ENCODE measurements around the gene KRT74. TPM values are rescaled to one million over a fixed set of nuclear protein-coding genes. Genes with fewer than 3 reads are reported as not detected.
A peak's percentile ranks its signal among the peaks of the same experiment; 100 is the strongest.

The KRT74 gene
- total and polyA plus RNA-seq, 5 donors = 0.14 to 2.2 (median 0.82) TPM

- H3K4me1 ChIP-seq (ENCODE audit: control insufficient read depth, insufficient read depth, low read length) = no peaks in the 10 kb centered on the region
- H3K9me3 ChIP-seq (ENCODE audit: control insufficient read depth, low read length) = no peaks in the 10 kb centered on the region
- H3K27me3 ChIP-seq (ENCODE audit: control insufficient read depth, insufficient read depth) = no peaks in the 10 kb centered on the region
- no peak overlapping the region for H3K4me3 ChIP-seq (ENCODE audit: low read length)
- 57% methylated on average over 5 of the region's 5 CpGs for WGBS
- intact Hi-C loops (cut with DNase I) = no loop called here
- no peak overlapping the region for H3K27ac ChIP-seq (ENCODE audit: low read length)
- ATAC-seq = peak in 1 of 2 donors; percentile 39
- peak in 2 of 3 donors; percentile 72 to 77 for DNase-seq
These were observed 21.6 kb downstream of the KRT74 start for GRCh38 chr12:52552055-52552454.

GRCh38 chr12:52551216-52551865 lies 22.3 kb downstream of the KRT74 start:
- intact Hi-C loops (cut with DNase I) = no loop called here
- no peak overlapping the region for H3K27ac ChIP-seq (ENCODE audit: low read length)
- no peak overlapping the region for H3K4me3 ChIP-seq (ENCODE audit: low read length)
- H3K9me3 ChIP-seq (ENCODE audit: control insufficient read depth, low read length) = no peaks in the 10 kb centered on the region
- ATAC-seq = peak; percentile 53 to 66
- no peak for DNase-seq
- no peaks in the 10 kb centered on the region for H3K4me1 ChIP-seq (ENCODE audit: control insufficient read depth, insufficient read depth, low read length)
- no peaks in the 10 kb centered on the region for H3K27me3 ChIP-seq (ENCODE audit: control insufficient read depth, insufficient read depth)
- 36% methylated on average over 6 of the region's 6 CpGs for WGBS

DNA sequence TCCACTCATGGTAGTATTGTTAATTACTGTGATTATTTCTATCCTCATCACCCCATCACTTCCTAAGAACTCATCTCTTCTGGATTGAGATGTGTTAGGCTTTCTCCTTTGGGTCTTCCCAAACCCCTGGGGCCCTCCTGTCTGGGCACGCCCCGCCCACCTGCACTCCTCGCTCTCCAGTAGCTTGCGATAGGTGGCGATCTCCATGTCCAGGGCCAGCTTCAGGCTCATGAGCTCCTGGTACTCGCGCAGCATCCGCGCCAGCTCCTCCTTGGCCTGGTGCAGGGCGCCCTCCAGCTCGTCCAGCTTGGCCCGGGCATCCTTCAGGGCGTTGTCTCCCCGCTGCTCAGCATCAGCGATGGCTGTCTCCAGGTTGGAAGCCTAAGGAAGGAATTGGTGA lies 27.5 kb downstream of the KRT74 start:
- no peaks in the 10 kb centered on the region for H3K27me3 ChIP-seq (ENCODE audit: control insufficient read depth, insufficient read depth)
- H3K4me1 ChIP-seq (ENCODE audit: control insufficient read depth, insufficient read depth, low read length) = no peaks in the 10 kb centered on the region
- no peaks in the 10 kb centered on the region for H3K9me3 ChIP-seq (ENCODE audit: control insufficient read depth, low read length)
- intact Hi-C loops (cut with DNase I) = no loop called here
- WGBS = 82% methylated on average over 15 of the region's 15 CpGs
- ATAC-seq (no peak), DNase-seq (no peak)
- no peak overlapping the region for H3K4me3 ChIP-seq (ENCODE audit: low read length)
- H3K27ac ChIP-seq (ENCODE audit: low read length) = no peak overlapping the region

GRCh38 chr12:52543985-52544883 lies 29.4 kb downstream of the KRT74 start:
- Histone ChIP-seq H3K9me3 (ENCODE audit: control insufficient read depth, low read length) (no peaks in the 10 kb centered on the region), H3K27ac (ENCODE audit: low read length) (no peak overlapping the region), H3K4me3 (ENCODE audit: low read length) (no peak overlapping the region), H3K27me3 (ENCODE audit: control insufficient read depth, insufficient read depth) (no peaks in the 10 kb centered on the region), H3K4me1 (ENCODE audit: control insufficient read depth, insufficient read depth, low read length) (no peaks in the 10 kb centered on the region)
- DNase-seq (peak in 2 of 3 donors; percentile 39 to 68), ATAC-seq (peak; percentile 54 to 65)
- intact Hi-C loops (cut with DNase I) = no loop called here
- 73% methylated on average over 17 of the region's 17 CpGs for WGBS

GRCh38 chr12:52542785-52543318 lies 30.8 kb downstream of the KRT74 start:
- no peak for DNase-seq
- Histone ChIP-seq H3K4me1 (ENCODE audit: control insufficient read depth, insufficient read depth, low read length) (no peaks in the 10 kb centered on the region), H3K4me3 (ENCODE audit: low read length) (no peak overlapping the region), H3K9me3 (ENCODE audit: control insufficient read depth, low read length) (no peaks in the 10 kb centered on the region), H3K27me3 (ENCODE audit: control insufficient read depth, insufficient read depth) (no peaks in the 10 kb centered on the region), H3K27ac (ENCODE audit: low read length) (no peak overlapping the region)
- ATAC-seq = no peak
- 49% methylated on average over 7 of the region's 7 CpGs for WGBS
- intact Hi-C loops (cut with DNase I) = no loop called here

DNA sequence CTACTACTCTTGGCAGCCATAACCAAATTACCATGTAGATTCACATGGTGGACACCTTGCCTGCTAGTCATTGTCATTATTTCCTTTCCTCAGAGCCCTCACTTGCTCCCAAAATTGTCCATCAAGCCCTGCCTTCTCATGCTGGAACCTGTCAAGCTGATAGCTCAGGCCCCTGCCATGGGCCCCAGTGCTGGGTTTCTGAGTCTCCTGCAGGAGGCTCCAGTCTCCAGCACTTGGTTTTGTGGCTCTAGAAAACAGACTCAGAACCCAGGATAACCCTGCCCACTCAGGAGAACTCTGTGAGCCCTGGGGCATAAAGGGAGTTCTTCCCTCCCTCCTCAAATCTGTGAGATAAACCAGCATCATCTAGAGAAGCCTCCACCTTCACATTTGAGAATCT lies 31.5 kb downstream of the KRT74 start:
- ATAC-seq = no peak
- Histone ChIP-seq H3K9me3 (ENCODE audit: control insufficient read depth, low read length) (no peaks in the 10 kb centered on the region), H3K27ac (ENCODE audit: low read length) (no peak overlapping the region), H3K27me3 (ENCODE audit: control insufficient read depth, insufficient read depth) (no peaks in the 10 kb centered on the region), H3K4me3 (ENCODE audit: low read length) (no peak overlapping the region), H3K4me1 (ENCODE audit: control insufficient read depth, insufficient read depth, low read length) (no peaks in the 10 kb centered on the region)
- DNase-seq = no peak
- intact Hi-C loops (cut with DNase I) = no loop called here

DNA sequence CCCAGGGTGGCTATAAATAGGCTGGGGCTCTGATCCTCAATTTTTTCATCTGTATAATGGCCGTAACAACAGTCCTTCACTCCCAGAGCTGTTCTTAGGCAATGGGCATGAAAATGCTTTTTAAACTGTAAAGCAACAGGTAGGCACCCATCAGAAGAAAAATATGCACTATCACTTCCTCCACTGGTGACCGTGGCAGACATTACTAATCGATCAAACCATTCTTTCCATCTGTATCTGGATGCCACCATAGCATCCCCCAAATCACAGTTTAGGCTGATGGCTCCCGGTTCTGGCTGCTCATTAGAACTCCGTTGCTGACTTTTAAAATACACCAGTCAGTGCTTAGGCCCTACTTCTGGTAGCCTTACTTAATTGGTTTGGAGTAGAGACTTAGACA lies 31.9 kb downstream of the KRT74 start:
- H3K27ac ChIP-seq (ENCODE audit: low read length) = no peak overlapping the region
- H3K4me3 ChIP-seq (ENCODE audit: low read length) = no peak overlapping the region
- H3K4me1 ChIP-seq (ENCODE audit: control insufficient read depth, insufficient read depth, low read length) = no peaks in the 10 kb centered on the region
- WGBS = 91% methylated on average over 5 of the region's 5 CpGs
- no peak for DNase-seq
- no peaks in the 10 kb centered on the region for H3K9me3 ChIP-seq (ENCODE audit: control insufficient read depth, low read length)
- no peaks in the 10 kb centered on the region for H3K27me3 ChIP-seq (ENCODE audit: control insufficient read depth, insufficient read depth)
- ATAC-seq = no peak
- intact Hi-C loops (cut with DNase I) = no loop called here

DNA sequence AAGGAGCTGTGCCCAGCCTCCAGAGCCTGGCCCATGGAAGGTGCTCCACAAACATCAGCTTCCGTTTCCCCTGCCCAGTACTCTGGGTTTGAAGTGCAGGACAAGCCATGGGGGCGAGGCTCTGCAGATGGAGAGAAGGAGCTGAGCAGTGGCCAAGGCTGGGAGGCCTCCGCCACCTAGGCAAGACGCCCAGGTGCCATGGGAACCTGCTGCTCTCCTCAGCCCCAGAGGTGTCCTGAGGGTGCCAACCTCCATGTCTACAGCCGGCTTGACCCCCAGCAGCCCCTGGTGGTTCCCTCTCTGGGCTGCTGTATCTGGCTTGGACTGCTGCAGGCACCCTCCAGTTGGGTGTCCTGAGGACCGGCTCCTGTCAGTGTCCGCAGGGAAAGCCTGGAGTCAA lies 33.1 kb downstream of the KRT74 start:
- intact Hi-C loops (cut with DNase I) = no loop called here
- H3K4me1 ChIP-seq (ENCODE audit: control insufficient read depth, insufficient read depth, low read length) = no peaks in the 10 kb centered on the region
- WGBS = 92% methylated on average over 7 of the region's 7 CpGs

GRCh38 chr12:52539821-52540173 lies 33.8 kb downstream of the KRT74 start:
- no peak for DNase-seq
- intact Hi-C loops (cut with DNase I) = no loop called here
- Histone ChIP-seq H3K4me1 (ENCODE audit: control insufficient read depth, insufficient read depth, low read length) (no peaks in the 10 kb centered on the region), H3K4me3 (ENCODE audit: low read length) (no peak overlapping the region), H3K27ac (ENCODE audit: low read length) (no peak overlapping the region), H3K27me3 (ENCODE audit: control insufficient read depth, insufficient read depth) (no peaks in the 10 kb centered on the region), H3K9me3 (ENCODE audit: control insufficient read depth, low read length) (no peaks in the 10 kb centered on the region)
- no peak for ATAC-seq
- 91% methylated on average over 3 of the region's 3 CpGs for WGBS

More for the DNA sequence above, 33.1 kb downstream of the KRT74 start:
- DNase-seq (no peak), ATAC-seq (no peak)
- no peak overlapping the region for H3K27ac ChIP-seq (ENCODE audit: low read length)
- no peak overlapping the region for H3K4me3 ChIP-seq (ENCODE audit: low read length)
- H3K9me3 ChIP-seq (ENCODE audit: control insufficient read depth, low read length) = no peaks in the 10 kb centered on the region
- no peaks in the 10 kb centered on the region for H3K27me3 ChIP-seq (ENCODE audit: control insufficient read depth, insufficient read depth)

DNA sequence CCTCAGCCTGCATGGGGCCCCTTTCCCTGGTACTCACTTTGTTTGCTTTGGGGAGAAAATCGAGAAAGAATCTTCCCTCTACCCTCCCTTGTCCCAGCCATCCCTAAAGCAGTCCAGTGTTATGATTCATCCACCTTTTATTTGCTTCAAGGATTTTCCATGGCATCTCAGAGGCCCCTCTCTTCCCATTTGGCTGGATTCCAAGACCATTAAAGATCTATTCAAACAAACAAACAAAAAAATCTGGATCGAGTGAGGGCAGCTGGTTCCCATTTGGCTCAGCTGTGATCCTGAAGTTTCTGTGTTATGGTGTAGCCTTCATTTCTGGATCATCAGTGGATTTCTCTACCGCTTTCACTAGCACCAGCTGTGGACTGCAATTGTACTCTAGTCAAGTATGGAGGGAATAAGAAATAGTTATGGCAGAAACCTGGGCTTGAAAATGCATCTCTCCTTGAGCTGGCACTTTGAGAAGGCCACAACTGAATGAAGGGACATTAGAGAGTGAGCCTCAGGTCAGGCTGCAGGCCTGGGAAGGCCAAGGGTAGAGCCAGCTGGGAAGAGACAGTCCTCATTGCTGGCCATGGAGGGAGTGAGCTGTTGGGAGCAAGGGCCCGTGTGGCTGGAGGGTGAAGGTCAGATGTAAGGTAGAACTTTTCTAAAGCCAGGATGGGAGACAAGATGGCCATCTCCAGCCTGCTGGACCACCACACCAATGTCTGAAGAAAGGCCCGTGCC lies 34.4 kb downstream of the KRT74 start:
- H3K9me3 ChIP-seq (ENCODE audit: control insufficient read depth, low read length) = no peaks in the 10 kb centered on the region
- 62% methylated on average over 5 of the region's 5 CpGs for WGBS
- no peak for ATAC-seq
- H3K27ac ChIP-seq (ENCODE audit: low read length) = no peak overlapping the region
- no peak for DNase-seq
- no peaks in the 10 kb centered on the region for H3K4me1 ChIP-seq (ENCODE audit: control insufficient read depth, insufficient read depth, low read length)
- intact Hi-C loops (cut with DNase I) = no loop called here
- H3K4me3 ChIP-seq (ENCODE audit: low read length) = no peak overlapping the region
- no peaks in the 10 kb centered on the region for H3K27me3 ChIP-seq (ENCODE audit: control insufficient read depth, insufficient read depth)

- intact Hi-C loops (cut with DNase I) = no loop called here
- Histone ChIP-seq H3K27ac (ENCODE audit: low read length) (no peak overlapping the region), H3K9me3 (ENCODE audit: control insufficient read depth, low read length) (no peaks in the 10 kb centered on the region), H3K4me1 (ENCODE audit: control insufficient read depth, insufficient read depth, low read length) (no peaks in the 10 kb centered on the region), H3K4me3 (ENCODE audit: low read length) (no peak overlapping the region), H3K27me3 (ENCODE audit: control insufficient read depth, insufficient read depth) (no peaks in the 10 kb centered on the region)
- DNase-seq (no peak), ATAC-seq (no peak)
- WGBS = 70% methylated on average over 3 of the region's 3 CpGs
These were observed 36.5 kb downstream of the KRT74 start for GRCh38 chr12:52537101-52537500.
